ENCODE results near the gene FAM72B. TPM values are rescaled to one million over a fixed set of nuclear protein-coding genes. Genes with fewer than 3 reads are reported as not detected.
"Not testable (repeated sequence)": the region's sequence is repeated elsewhere in the genome, so short reads cannot be mapped to it uniquely, and the experiment has no call there.

FAM72B gene
- total RNA-seq, 2 donors from 2014 or later: not detected

- H3K36me3 ChIP-seq (replicated peaks in 1 of 2; ENCODE audit: insufficient read depth in 1 of 2, low read depth in 2 of 2); H3K27ac ChIP-seq; ATAC-seq; H3K27me3 ChIP-seq; H3K9me3 ChIP-seq; intact Hi-C loops (cut with DNase I); H3K4me1 ChIP-seq; DNase-seq; H3K4me3 ChIP-seq: not testable (repeated sequence)
- 72 to 74% methylated on average over 3 to 4 of the region's 5 CpGs for WGBS, 2 donors
Measured at GRCh38 chr1:121163850-121164757, 20.0 kb downstream of the FAM72B start.

GRCh38 chr1:121161199-121161901, 22.8 kb downstream of the FAM72B start:
- H3K4me3 ChIP-seq; DNase-seq; H3K27me3 ChIP-seq; H3K27ac ChIP-seq; H3K4me1 ChIP-seq; H3K36me3 ChIP-seq (replicated peaks in 1 of 2; ENCODE audit: insufficient read depth in 1 of 2, low read depth in 2 of 2); H3K9me3 ChIP-seq; intact Hi-C loops (cut with DNase I); ATAC-seq: not testable (repeated sequence)
- 79 to 91% methylated on average over 3 of the region's 6 CpGs for WGBS, 2 donors

- H3K27ac ChIP-seq; ATAC-seq; H3K4me3 ChIP-seq; DNase-seq; intact Hi-C loops (cut with DNase I); H3K36me3 ChIP-seq (replicated peaks in 1 of 2; ENCODE audit: insufficient read depth in 1 of 2, low read depth in 2 of 2); H3K4me1 ChIP-seq; H3K9me3 ChIP-seq; H3K27me3 ChIP-seq: not testable (repeated sequence)
- WGBS, 2 donors: 91 to 100% methylated on average over 2 of the region's 2 CpGs
Measured at GRCh38 chr1:121160118-121160517, 24.0 kb downstream of the FAM72B start.

GRCh38 chr1:121157609-121158008, 26.5 kb downstream of the FAM72B start:
- 100% methylated on average over 1 of the region's 2 CpGs; no CpG with 5 or more reads in 1 of the 2 donors for WGBS, 2 donors
- H3K36me3 ChIP-seq (replicated peaks in 1 of 2; ENCODE audit: insufficient read depth in 1 of 2, low read depth in 2 of 2); H3K9me3 ChIP-seq; H3K4me3 ChIP-seq; DNase-seq; ATAC-seq; intact Hi-C loops (cut with DNase I); H3K4me1 ChIP-seq; H3K27ac ChIP-seq; H3K27me3 ChIP-seq: not testable (repeated sequence)

- H3K27me3 ChIP-seq; H3K4me1 ChIP-seq; H3K36me3 ChIP-seq (replicated peaks in 1 of 2; ENCODE audit: insufficient read depth in 1 of 2, low read depth in 2 of 2); intact Hi-C loops (cut with DNase I); ATAC-seq; H3K4me3 ChIP-seq; DNase-seq; H3K27ac ChIP-seq; H3K9me3 ChIP-seq: not testable (repeated sequence)
- WGBS, 2 donors: no CpG with 5 or more reads among the region's 4 CpGs
Measured at GRCh38 chr1:121156958-121157603, 27.1 kb downstream of the FAM72B start.

GRCh38 chr1:121155671-121156358, 28.3 kb downstream of the FAM72B start:
- peak in 1 of 7 experiments; percentile 5 for TF ChIP-seq CTCF (IDR thresholded peaks at IDR 0.05)
- WGBS, 2 donors: 69 to 78% methylated on average over 6 of the region's 6 CpGs
- not testable (repeated sequence) for ATAC-seq

GRCh38 chr1:121154811-121155210, 29.3 kb downstream of the FAM72B start:
- DNase-seq; intact Hi-C loops (cut with DNase I); H3K9me3 ChIP-seq: not testable (repeated sequence)

More at GRCh38 chr1:121155671-121156358, 28.3 kb downstream of the FAM72B start:
- intact Hi-C loops (cut with DNase I); H3K27ac ChIP-seq; H3K27me3 ChIP-seq; H3K36me3 ChIP-seq (replicated peaks in 1 of 2; ENCODE audit: insufficient read depth in 1 of 2, low read depth in 2 of 2); DNase-seq; H3K9me3 ChIP-seq; H3K4me3 ChIP-seq; H3K4me1 ChIP-seq: not testable (repeated sequence)

GRCh38 chr1:121152788-121153187, 31.4 kb downstream of the FAM72B start:
- H3K4me1 ChIP-seq; H3K9me3 ChIP-seq; H3K4me3 ChIP-seq; H3K36me3 ChIP-seq (replicated peaks in 1 of 2; ENCODE audit: insufficient read depth in 1 of 2, low read depth in 2 of 2); H3K27me3 ChIP-seq; intact Hi-C loops (cut with DNase I); H3K27ac ChIP-seq; ATAC-seq; DNase-seq: not testable (repeated sequence)

More at GRCh38 chr1:121154811-121155210, 29.3 kb downstream of the FAM72B start:
- H3K27me3 ChIP-seq; H3K4me3 ChIP-seq; H3K27ac ChIP-seq; H3K4me1 ChIP-seq; ATAC-seq; H3K36me3 ChIP-seq (replicated peaks in 1 of 2; ENCODE audit: insufficient read depth in 1 of 2, low read depth in 2 of 2): not testable (repeated sequence)
- 60 to 80% methylated on average over 1 of the region's 2 CpGs for WGBS, 2 donors

GRCh38 chr1:121151294-121151693, 32.8 kb downstream of the FAM72B start:
- H3K9me3 ChIP-seq; DNase-seq; H3K27ac ChIP-seq; H3K36me3 ChIP-seq (replicated peaks in 1 of 2; ENCODE audit: insufficient read depth in 1 of 2, low read depth in 2 of 2); H3K4me3 ChIP-seq; H3K27me3 ChIP-seq; intact Hi-C loops (cut with DNase I); H3K4me1 ChIP-seq; ATAC-seq: not testable (repeated sequence)
- WGBS, 2 donors: 89 to 100% methylated on average over 1 of the region's 1 CpG
